Activated gamma-delta T cell (primary cell): ENCODE data around the gene PMM2.
"Not testable (repeated sequence)": the region's sequence is repeated elsewhere in the genome, so short reads cannot be mapped to it uniquely, and the experiment has no call there.

ENCODE experiments used
- DNase-seq: peaks from one replicate; lab custom pipeline; 2025; lab: John Stamatoyannopoulos, UW

The PMM2 gene

DNA sequence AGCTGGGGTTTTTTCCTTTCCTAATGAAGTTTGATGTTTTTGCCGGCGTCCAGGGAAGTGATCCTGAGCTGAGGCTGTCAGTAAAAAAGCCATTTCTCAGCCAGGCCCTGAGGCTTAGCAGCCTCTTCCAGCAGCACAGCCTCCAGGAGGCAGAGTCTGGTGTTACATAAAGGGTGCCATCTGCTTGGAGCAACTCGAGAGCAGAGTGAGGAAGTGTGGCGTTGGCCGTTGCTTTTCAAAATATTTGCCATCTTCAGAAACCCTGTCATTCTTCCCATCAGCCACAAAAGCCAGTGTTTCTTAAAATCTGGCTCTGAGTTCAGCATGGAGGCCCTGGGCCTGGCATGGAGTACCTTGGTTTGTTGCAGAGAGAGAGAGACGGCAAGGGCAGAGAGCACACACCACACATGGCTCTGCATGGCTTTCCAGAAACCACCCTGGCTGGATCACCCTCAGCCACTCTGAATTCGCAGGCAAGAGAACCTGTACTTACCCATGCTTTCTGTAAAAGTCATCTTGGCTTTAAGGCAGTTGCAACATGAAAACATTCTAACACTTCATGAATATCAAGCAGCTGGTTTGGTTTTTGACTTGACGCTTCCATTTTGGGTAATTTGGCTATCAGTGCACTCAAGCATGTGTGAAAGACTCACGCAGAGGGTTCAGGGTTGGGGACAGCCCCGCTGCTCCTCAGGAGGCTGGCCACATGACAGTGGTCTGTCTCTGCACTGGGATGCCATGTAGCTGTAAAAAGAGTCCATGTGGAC lies 21.0 kb downstream of the PMM2 start:
- DNase-seq, result no peak

GRCh38 chr16:8819411-8820034 lies 21.9 kb downstream of the PMM2 start:
- DNase-seq, result no peak

- no peak for DNase-seq
Observed at GRCh38 chr16:8822403-8822802, 24.8 kb downstream of the PMM2 start.

DNA sequence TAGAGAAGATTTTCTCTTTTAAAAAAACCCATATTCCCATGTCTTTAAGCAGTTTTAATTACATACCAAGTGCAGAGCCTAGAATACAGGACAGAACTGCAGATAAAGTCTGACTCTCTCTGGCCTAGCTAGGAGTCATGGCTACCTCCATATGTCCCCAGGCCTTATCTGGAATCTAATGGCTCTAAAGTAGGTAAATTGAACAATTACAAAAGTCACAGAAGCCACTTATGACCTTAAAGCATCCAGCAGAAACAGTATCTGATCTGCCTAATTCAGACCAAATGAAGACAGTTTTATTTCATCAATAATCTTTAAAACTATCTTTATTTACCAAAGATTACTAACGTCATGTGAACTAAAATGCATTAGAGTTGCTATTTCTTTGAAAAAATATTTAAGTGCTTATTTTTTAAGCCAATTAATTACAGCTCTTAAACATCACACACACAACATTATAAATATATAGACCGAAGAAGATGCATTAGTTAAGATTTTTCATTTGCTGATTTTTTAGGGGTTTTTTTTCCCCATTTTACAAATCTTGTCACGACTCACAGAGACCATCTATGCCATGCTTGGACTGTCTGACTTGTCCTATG lies 28.7 kb downstream of the PMM2 start:
- DNase-seq, result no peak

GRCh38 chr16:8828541-8829165 lies 31.0 kb downstream of the PMM2 start:
- no peak for DNase-seq

- DNase-seq, result no peak
Observed at GRCh38 chr16:8831450-8831849, 33.8 kb downstream of the PMM2 start.

DNA sequence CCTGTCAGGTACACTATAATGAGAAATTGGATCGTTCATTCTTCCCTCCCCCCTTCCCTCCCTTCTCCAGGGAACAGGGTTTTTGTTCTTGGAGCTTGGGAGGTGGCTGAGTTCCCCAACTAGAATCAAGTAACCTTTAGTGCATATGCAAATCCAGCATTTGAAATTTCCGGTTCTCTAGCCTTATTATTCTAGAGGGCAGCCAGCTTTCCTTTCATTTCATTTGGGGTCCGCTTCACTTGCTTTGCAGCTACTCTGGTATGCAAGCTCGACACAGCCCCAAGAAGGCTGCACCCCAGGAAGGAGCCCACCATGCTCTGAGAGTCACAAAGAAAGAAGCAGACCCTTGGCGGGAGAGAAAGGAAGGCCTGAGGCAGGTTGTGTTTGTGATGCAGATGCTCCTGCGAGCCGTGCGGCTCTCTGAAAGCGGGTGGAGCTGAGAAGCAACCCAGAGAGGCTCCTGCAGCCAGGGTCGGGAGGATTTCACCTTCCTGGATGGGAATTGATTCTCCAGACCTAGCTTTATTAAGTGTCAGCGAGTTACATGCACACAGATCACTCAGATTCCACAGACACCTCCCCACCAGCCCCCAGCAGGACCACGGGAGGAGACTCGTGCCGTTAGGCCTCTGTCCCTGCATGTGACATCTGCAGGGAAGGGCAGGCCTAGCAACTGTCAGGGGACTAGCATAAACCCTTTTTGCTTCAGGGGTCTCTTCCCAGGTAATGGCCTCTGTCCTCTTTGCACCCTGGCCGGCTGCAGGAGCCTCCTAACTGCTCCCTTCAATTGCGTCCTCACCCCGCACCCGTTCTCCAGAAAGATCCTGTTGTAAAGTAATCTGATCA lies 34.5 kb downstream of the PMM2 start:
- DNase-seq, result no peak

- DNase-seq, result no peak
Observed at GRCh38 chr16:8832717-8833105, 35.1 kb downstream of the PMM2 start.

GRCh38 chr16:8836797-8837196 lies 39.2 kb downstream of the PMM2 start:
- DNase-seq, result not testable (repeated sequence)

DNA sequence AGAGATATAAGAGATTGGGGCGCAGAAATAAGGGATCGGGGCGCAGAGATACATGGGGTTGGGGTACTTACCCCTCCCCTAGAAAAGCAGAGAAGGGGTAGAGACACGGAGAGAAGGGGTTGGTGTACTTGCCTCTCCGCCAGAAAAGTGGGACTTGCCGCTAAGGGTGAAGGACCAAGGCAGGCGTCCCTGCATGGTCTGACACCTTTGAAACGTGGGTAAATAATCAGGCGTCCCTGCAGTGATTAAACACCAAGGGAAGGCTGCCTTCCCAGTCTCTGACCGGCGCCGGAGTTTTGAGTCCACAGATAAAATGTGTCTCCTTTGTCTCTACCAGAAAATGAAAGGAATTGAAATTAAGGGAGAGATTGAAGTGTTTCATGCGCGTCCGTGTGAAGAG lies 40.0 kb downstream of the PMM2 start:
- DNase-seq, result not testable (repeated sequence)

DNA sequence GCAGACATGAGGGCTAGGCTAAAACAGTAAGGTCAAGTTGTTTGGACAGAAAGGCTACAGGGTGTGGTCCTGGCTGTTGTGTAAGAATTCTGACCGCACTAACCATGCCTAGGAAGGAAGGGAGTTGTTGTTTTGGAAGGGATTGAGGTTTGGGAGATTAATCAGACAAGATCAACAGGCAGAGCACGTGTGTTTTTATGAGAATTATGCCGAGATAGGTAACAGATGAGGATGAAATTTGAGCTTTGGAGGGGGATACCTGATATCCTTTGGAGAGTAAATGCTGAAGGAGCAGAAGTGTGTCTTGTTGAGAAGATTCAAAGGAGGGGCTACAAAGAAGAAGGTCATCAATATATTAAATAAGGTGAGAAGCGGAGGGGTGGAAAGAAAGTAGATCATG lies 44.4 kb downstream of the PMM2 start:
- not testable (repeated sequence) for DNase-seq

DNA sequence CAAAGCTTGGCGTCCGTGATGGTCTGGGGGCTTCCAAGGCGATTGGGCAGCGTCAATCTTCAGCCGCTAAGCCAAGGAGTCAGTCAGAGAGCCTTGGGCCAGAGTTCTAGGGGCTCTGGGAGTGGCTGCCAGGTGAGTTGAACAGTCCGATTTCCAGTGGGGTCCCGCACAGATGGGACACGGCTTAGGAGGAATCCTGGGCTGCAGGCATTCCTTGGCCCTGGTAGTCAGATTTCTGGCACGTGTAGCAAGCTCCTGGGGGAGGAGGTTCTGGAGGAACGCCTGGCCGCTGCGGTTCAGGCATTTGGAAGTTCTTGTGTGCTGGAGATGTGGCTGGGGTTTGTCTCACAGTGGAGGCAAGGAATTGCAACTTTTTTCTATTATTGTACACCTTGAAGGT lies 45.7 kb downstream of the PMM2 start:
- DNase-seq, result not testable (repeated sequence)

DNA sequence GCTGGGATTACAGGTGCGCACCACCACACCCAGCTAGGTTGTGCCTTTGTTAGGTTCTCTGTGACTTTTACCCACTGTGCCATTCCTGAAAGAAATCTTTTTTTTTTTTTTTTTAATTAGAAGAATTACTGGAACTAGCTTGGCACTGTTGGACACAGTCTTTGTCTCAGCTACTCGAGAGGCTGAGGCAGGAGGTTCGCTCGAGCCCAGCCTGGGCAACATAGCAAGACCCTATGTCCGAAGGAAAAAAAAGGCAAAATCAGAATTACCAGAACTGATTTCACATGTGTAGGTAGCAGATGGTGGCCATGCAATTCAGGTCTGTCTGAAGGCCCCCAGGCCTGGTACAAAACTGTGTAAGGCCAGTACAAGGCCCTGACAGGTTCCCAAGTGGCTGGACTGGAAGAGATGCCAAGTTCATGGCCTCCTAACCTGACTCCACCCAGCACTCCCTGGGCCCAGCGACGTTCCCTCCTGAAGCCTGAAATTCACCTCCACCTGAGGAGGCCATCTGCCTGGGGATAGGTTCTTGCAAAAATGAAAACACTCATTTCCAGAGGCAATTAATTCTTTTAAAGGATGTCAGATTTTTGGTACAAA lies 48.2 kb downstream of the PMM2 start:
- DNase-seq, result no peak

GRCh38 chr16:8846401-8846932 lies 48.8 kb downstream of the PMM2 start:
- no peak for DNase-seq

- no peak for DNase-seq
Observed at GRCh38 chr16:8847145-8847544, 49.5 kb downstream of the PMM2 start.

- DNase-seq, result no peak
Observed at GRCh38 chr16:8847623-8848022, 50.0 kb downstream of the PMM2 start.

DNA sequence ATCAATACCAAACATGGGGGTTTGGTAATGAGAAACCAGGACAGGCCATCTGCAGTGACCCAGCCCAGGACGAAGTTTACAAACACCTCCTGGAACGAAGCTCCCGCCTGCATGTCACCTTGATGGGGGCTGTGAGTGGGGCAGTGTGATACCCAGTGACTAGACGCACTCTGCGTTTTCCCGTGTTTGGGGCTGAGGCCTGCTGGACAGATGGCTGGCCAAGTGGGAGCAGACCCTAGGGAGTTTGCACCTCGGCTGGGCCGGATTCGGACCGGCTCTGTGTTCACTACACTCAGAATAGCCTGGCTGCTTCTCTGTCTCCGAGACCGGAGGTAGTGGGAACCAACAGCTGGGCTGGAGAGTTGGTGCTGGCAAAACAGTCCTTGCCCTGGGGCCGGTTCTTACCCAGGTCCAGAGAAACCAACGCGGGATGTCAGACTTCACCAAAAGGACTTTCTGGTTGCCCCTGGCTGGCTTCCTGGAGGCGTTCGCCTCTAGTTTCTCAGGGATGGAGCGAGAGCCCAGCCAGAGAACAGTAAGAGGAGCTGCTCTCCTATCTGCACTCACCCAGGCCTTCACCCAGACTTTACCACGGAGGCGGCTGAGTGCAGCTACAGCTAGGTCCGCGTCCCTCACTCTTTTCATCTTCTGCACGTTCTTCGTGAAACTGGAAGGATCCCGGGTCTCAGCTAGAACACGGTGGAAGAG lies 50.7 kb downstream of the PMM2 start:
- no peak for DNase-seq

DNA sequence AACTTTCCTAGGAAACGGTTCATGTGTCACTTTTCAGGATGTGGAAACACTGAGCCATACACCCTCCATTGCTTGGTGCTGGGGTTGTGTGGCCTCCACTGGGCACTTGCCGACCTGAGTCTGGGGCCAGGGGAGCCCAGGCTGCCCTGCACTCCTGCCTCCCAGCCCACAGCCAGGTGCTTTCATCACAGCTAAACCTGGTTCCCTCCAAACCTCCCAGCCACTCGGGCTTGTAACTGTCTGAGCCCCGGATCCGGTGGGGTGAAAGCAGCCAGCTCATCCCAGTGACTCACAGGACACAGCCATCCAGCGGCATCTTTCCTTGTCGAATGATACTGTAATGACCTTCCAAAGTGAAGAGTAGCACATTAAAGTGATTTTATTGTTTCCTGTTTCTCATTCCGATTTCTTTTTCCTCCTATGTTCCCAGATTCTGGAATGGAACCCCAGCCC lies 51.3 kb downstream of the PMM2 start:
- no peak for DNase-seq

DNA sequence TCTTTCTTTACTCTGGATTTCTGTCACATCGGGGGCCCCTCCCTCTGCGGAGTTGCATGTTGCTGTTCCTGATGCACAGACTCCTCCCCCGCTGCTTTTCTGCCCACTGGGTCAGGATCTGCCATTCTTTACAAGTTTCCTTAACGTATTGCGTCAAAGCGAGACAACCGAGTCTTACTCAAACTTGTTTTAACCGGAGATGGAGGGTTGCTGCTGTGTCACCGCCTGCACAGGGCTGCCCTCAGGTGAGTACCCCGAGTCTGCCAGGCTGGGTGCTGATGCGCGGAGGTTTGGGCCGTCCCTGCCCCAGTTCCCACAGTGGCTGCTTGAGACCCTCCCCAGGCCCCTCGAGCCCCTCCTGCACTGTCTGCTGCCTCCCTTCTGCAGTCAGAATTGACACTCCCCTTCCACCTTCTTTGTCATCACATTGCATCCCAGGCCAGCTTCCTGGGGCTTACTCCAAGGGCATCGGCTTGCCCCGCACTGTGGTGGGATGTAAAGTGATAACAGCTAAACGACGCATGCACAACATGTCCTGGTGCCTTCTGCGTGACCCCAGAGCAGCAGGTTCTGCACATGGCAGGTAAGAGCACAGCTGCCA lies 51.9 kb downstream of the PMM2 start:
- no peak for DNase-seq

DNA sequence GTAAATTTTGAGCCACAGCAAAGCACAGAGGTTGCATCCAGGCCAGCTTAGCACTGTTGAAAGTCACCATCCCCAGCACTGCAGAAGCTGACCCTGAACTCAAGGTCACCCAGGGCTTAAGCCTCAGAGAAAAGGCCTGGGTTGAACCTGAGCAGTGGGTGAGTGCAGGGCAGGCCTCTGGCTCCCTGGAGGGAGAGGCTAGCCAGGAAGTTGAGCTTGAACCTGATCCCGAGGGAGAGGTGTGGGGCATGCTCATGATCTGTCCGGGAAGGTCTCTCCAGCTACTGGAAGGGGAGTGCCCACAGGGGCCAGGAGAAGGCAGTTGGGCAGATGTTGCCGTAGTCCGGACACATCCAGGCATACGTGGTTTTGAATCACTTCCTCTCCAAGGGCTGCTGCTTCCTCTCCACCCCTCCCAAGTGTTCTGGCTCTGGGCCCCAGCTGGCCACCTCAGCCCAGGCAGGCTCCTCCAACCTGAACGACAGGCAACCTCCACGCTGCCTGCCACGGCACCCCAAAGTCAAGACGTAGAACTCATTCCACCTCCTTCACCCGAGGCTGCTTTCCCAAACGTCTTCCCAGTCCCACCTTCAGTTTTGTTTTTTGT lies 52.7 kb downstream of the PMM2 start:
- no peak for DNase-seq
